ENCODE results near the gene AP5M1.
"Not testable (repeated sequence)": the region's sequence is repeated elsewhere in the genome, so short reads cannot be mapped to it uniquely, and the experiment has no call there.

Gene AP5M1, protein sequence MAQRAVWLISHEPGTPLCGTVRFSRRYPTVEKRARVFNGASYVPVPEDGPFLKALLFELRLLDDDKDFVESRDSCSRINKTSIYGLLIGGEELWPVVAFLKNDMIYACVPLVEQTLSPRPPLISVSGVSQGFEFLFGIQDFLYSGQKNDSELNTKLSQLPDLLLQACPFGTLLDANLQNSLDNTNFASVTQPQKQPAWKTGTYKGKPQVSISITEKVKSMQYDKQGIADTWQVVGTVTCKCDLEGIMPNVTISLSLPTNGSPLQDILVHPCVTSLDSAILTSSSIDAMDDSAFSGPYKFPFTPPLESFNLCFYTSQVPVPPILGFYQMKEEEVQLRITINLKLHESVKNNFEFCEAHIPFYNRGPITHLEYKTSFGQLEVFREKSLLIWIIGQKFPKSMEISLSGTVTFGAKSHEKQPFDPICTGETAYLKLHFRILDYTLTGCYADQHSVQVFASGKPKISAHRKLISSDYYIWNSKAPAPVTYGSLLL

DNA sequence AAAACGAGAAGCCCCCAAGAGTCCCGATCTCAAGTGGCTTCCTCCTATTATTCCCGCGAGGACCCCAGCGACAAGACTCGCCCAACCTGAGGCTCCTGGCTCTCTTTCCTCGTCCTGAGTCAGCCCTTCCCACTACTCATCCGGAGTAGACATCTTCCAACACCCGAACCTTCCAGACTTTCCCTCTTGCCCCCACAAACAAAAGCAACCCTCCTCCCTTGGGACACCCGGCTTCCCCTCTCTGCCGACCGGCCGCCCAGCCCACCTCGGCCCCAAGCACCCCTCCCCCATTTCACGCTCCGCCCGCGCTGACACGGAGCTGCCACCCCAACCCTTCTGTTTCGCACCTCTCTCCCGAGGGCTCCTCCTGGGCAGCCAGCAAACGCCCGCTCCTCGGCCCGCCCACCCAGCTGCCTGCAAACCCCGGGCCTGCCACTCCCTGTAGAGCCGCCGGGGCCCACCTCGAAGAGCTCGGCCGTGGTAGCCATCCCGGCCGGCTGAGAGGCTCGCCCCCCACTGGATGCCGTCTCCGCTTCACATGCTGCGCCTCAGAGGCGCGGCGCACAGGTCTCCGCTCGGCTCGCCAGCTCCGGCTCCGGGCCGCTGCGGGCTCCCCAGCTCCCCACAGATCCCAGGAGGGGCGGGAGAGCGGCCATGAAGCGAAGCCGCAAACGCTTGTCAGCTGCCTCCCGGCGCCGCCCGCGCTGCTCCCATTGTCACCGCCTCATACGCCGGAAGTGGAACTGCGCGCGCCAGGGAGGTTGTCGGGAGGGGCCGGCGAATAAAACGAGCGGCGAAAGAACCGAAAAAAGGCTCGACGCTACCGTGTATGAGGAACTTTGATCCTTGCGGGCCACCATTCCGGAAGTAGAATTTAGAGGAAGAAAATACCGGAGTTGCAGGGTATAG is at the start of gene AP5M1, which contains the start of gene EXOC5:
TSS of gene AP5M1 (plus strand) at position 811 of the 909 bp plus-strand sequence. CDS start 344 bp downstream, outside the sequence.
TSS of gene EXOC5 (minus strand) at position 745 of the 909 bp plus-strand sequence. CDS start at position 488, 257 bp downstream.
- peak; percentile 89 for DNase-seq

DNA sequence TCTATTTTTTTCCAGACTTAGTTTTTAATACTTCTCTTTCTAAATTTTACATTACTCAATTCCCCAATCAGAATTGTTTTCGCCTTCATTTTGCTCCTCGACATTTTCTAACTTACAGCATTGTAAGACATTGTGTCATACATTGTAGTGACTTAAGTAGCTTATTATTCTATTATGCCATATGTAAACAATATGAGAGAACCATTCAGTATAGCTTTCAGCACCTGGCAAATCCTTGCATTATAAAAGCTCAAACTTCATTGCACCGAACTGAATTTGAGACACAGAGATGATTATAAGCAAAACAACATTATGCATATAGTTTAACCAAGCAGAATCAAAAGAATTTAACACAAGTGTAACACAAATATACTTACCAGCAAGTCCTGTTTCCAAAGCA is 46.8 kb upstream of the AP5M1 start:
- no peak for DNase-seq

DNA sequence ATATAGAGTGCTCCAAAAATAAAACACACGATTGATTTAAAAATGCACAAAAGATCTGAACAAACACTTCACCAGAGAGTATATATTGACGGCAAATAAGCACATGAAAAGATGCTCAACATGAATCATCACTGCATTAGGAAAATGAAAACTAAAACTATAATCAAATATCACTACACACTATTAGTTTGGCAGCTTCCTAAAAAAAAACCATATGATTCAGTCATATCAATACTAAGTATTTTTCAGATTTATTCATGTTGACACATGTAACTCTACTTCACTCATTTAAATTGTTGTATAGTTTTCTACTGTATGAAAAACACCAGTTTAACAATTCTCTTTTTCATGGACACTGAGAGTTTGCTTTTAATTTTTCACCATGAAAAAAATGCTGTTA is 41.7 kb upstream of the AP5M1 start:
- no peak for DNase-seq

DNA sequence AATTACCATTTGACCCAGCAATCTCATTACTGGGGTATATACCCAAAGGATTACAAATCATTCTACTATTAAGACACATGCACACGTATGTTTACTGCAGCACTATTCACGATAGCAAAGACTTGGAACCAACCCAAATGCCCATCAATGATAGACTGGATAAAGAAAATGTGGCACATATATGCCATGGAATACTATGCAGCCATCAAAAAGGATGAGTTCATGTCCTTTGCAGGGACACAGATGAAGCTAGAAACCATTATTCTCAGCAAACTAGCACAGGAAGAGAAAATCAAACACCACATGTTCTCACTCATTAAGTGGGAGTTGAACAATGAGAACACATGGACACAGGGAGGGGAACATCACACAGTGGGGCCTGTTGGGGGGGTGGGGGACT is 40.5 kb upstream of the AP5M1 start:
- DNase-seq: not testable (repeated sequence)

DNA sequence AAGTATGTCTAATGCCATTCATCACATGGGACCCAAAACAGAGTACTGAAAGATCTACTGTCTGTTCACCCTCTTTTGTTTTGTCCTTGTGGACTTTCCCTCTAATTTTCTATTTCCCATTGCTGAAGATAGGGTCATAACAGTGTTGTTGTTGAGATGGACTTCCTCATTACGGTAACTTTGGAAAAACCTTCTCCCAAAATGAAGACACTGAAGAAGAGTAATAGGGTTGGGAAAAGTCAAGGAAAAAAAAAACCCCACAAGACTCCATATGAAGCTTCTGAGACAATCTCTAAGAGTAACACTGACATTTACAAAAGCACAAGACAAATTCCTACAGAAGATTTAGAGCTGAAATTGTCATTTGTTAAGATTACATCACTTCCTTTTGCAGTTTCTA is 36.8 kb upstream of the AP5M1 start:
- DNase-seq: no peak

DNA sequence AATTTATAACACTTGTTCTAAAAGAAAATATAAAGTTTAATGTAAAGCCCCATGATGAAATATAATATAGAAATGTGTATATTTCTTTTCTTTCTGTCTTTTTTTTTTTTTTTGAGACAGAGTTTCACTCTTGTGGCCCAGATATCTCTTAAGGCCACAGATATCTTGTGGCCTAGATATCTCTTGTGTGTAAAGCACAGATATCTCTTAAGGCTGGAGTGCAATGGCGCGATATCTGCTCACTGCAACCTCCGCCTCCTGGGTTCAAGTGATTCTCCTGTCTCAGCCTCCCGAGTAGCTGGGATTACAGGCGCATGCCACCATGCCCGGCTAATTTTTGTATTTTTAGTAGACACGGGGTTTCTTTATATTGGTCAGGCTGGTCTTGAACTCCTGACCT is 28.7 kb upstream of the AP5M1 start:
- DNase-seq: not testable (repeated sequence)

DNA sequence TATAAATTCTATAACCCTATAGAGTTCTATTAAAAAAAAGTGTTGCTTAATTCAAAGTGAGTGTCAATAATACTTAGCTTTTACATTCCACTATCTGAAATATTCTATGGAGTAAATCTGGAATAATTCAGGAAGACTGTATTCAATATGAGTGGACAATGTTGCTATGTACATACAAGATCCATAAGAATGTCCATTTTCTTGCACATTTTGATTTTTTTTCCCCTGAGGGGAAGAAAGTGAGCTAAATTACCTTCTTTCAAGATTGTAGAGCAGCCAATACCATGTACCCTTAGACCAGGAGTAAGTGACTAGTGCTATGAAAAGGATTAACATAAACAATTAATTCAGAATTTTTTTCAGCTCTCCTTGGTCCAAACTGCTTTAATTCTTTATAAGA is 25.5 kb upstream of the AP5M1 start:
- no peak for DNase-seq

DNA sequence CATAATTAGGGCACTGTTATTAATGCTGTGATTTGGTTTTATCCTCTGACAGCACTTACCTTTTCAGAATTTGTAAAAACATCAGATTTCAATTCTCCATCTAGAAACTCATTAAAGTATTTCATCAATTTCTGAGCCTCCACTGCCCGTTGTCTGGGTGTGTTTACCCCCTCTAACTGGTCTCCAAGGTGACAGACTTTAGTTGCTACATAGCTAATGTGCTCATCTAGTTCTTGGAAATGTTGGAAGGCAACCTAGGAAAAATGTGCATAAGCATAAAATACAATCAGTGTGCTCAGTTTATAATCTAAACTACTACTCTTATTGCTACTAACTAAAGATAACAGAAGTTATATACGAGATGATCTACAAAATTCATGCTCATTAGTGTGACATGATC is 24.7 kb upstream of the AP5M1 start:
- DNase-seq: no peak

DNA sequence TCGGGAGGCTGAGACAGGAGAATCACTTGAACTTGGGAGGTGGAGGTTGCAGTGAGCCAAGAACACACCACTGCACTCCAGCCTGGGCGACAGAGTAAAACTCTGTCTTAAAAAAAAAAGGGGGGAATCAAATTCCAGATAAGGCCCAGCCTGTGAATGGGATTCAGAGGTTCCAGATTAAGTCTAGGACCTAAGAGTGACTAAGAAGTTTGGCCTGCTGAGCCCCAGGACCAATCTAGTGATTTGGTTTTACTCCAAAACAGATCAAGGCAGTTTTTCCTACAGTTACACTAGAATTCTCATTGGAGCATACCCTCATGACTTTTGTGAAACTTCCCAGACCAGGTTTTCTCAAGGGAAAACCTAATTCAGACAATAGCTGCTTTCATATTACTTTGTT is 22.8 kb upstream of the AP5M1 start:
- no peak for DNase-seq

DNA sequence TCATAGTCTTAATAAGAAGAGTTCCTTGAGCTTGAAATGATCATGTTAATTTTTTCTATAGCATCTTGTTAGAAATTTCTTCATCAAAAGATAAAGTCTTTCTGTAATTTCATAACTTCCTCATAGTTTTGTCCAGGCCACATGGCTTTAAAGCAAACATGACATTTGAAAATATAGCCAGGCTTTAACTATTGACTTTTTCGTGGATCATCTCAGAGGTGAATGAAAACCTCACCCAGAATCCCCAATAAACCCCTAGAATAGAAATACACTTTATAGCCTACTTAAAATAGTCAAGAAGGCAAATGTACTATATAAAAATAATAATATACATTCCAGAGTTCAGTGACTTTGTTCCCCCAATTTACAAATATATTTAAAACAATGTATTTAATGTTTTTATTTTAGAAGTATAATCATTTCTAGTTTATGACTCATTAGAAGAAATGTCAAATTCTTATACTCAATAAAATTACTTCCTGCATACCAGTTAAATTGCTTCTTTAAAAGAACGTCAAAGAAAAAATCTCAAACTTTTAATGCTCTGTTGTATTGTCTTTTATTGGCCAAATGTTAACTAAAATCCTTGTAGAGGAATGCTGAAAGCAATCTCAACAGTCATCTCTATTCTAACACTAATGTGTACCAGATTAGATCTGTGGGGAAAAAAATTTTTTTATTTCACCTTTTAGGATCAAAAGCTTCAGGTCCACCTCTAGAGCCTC is 21.7 kb upstream of the AP5M1 start:
- no peak for DNase-seq

DNA sequence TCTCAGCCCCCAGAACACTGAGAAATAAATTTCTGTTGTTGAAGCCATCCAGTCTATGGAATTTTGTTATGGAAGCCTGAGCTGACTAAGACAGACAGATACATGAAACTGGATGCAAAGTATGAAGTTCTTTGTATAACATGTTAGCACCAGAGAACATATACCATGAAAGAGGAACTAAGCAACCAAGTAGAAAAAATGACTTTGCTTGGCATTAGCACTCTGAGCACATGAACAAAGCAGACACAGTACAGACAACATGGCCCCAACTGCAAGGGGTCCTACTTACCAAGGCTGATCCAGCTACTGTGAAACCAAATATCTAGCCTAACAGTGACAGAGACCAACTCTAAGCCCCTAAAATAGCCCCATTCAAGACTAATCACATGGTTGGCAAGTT is 13.9 kb upstream of the AP5M1 start:
- DNase-seq: no peak

DNA sequence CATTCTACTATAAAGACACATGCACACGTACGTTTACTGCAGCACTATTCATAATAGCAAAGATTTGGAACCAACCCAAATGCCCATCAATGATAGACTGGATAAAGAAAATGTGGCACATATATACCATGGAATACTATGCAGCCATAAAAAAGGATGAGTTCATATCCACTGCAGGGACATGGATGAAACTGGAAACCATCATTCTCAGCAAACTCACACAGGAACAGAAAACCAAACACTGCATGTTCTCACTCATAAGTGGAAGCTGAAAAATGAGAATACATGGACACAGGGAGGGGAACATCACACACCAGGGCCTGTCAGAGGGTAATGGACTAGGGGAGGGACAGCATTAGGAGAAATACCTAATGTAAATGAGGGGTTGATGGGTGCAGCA is 10.6 kb upstream of the AP5M1 start:
- DNase-seq: not testable (repeated sequence)

DNA sequence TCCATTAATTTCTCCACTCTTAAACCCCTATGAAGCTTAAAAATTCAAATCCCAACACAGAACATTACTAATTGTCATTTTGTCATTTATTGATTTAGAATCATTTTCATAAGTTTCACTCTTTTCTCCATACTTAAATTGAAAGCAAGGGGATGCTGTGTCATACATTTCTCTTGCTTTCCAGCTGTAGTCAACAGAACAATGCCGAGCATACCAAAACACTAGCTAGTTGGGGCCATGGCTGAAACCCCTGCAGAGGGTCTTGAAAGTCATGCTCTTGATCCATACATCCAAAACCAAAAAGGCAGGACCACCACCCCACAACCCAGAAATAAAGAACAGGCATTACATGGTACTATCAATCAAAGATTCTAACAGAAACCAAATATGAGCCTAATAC is 9.1 kb upstream of the AP5M1 start:
- DNase-seq: no peak

DNA sequence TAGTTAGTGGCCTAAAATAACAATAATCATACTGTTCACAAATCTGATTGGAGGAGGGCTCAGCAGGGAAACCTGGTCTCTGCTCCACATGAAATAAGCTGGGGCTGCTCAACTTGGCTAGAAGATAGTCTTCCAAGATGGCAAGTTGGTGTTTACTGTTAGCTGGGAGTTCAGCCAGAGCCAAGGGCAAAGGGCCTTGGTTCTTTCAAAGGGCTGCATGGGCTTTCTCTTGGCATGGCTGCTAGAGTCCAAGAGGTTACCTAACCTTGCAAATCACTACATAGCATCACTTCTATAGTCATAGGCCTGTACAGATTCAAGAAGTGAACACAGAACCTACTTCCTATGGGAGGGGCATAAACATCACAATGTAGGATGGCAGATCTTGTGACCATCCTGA is 7.2 kb upstream of the AP5M1 start:
- no peak for DNase-seq

DNA sequence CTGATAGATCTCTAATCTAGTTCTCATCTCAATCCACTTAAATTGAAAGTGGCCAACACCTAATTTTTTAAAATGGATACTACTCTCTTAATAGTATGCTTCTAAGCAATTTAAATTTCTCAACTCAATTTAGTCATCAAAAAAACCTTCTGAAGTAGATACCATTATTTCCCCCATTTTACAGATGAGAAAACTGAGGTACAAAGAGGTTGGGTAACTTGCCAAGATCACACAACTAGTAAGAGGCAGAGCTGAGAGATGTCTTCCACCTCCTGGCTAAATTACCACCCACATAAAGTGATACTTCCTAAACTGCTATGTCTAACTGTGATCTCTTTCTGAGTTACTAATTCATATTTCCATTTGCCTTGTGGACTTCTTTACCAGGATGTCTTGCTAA is 6.7 kb upstream of the AP5M1 start:
- DNase-seq: no peak

DNA sequence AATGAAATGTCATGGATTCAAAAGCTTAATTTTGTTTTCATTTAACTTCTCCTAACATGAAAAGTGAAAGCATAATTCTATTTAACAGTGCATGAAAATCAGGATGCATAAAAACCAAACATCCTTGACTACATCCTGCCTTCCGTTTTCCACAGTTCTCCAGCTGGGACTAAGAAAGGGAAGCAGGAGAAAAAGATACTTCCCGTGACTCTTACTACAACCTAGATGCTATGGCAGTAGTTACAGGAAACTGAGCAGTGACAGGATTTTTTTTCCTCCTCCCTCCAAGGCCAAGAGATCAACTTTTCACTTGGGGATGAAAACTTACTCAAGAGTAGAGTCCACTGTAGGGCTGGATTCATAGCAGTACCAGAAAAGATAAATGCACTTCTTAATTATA is 2.7 kb upstream of the AP5M1 start:
- DNase-seq: no peak

DNA sequence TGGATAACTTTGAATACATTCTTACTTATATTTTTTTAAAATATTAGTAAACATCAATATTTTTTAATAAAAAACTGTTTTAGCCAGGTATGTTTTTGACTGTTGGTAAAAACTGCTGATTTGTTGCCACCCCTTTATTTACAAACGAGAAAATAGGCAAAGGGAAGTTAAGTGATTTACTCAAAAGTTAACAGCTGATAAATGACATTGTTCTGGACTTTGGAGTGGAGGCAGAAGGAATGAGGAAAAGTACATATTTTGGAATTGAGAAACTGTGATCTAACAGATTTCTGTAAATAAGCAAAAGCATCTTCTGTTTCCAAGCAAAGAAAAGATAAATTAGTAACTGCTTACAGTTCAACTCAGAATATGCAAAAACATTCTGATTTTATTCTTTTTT is 4.5 kb downstream of the AP5M1 start:
- no peak for DNase-seq

DNA sequence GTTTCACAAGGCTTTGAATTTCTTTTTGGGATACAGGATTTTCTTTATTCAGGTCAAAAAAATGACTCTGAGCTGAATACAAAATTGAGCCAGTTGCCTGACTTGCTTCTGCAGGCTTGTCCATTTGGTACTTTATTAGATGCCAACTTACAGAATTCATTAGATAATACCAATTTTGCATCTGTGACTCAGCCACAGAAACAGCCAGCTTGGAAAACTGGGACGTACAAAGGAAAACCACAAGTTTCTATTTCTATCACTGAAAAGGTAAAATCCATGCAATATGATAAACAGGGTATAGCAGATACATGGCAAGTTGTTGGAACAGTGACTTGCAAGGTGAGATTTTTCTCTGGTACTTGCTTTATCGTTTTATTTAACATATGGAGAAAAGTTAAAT is 5.8 kb downstream of the AP5M1 start:
- DNase-seq: no peak

DNA sequence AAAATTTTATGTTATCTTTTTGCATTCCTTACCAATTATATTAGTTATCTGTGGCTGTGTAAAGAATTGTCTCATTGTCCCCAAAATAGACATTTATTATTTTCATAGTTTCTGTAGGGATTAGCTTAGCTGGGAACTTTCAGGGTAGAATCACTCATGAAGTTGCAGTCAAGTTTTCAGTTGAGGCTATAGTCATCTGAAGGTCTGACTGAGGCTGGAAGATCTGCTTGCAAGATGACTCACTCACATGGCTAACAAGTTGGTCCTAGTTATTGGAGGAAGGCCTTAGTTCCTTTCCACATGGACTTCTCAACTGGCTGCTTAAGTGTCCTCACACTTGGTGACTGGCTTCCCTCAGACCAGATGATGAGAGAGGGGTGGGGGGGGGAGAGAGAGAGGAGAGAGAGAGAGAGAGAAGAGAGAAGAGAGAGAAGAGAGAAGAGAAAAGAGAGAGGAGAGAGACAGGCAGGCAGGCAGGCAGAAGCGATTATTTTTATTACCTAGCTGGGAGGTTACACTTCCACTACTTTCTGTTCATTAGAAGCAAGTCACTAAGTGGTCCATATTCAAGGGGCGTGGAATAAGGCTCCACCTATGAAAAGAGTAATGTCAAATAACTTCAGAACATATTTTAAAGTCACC is 6.4 kb downstream of the AP5M1 start:
- no peak for DNase-seq

DNA sequence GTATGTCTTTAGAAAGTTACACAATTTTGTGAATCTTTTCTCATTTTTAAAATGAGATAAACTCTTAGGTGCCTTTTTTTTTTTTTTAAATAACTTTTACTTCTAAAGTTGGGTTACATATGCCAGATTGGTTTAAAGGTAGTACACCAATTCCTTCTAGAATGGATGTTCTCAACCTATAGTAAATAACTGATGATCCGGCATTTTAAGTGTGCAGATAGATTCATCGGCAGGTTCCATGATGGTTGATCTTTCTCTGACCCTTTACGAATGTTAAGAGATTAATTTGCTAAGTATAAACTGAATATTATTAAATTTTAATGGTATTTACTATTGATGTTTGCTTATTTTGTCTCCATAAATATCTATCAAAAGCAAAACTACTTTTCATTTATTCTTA is 8.3 kb downstream of the AP5M1 start:
- no peak for DNase-seq

DNA sequence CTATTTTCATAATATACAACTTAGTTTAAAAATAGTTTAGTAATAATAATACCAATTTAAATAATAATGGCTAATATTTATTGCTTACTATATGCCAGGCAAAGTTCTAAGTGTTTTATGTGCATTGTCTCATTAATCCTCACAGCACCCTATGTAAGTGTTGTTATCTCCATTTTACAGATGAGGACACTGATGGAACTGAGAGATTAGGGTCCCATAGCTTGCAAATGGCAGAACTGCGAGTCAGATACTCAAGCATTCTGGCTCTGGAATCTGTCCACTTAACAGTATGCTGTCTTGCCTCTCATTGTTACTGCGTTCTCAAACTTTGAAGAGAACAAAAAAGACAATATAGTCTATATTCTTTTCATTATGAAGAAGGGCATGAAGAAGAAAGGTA is 19.0 kb downstream of the AP5M1 start:
- no peak for DNase-seq

DNA sequence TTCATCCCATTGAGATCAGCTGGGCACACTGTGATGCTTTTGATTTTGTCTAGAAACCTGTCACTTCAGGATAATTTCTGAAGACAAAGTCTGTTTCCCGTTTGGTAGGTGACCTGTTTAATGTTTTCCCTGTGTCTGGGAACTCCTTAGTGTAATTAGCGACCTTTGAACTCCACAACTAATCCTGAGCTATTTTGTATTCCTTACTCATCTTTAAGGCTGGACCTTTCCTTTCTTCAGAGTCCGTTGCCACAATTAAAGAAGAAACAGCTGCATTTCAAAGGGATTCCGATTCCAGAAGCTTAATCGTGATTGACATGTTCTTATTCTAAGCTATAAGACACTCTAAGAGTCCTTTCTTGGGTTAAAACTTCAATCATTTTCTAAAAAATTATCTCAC is 22.0 kb downstream of the AP5M1 start:
- DNase-seq: no peak

All from SHP77 treated with DMSO at 0.1 percent for 48 hours (cell line).